Skeletal muscle satellite cell (primary cell): ENCODE data around the gene NPY4R. TPM values are rescaled to one million over a fixed set of nuclear protein-coding genes. Genes with fewer than 3 reads are reported as not detected.
"Not testable (repeated sequence)": the region's sequence is repeated elsewhere in the genome, so short reads cannot be mapped to it uniquely, and the experiment has no call there.

ENCODE experiments used
- H3K27me3 ChIP-seq: 2 replicates; pipeline ENCODE4 v1.7.0; 2013; ENCODE audit warnings: low read length; ENCODE audit not compliant: control insufficient read depth, insufficient read depth
- H3K36me3 ChIP-seq: 2 replicates; pipeline ENCODE4 v1.7.0; 2013; ENCODE audit warnings: mild to moderate bottlenecking, control low read depth, low read length; ENCODE audit not compliant: insufficient read depth
- H3K4me1 ChIP-seq: 2 replicates; pipeline ENCODE4 v1.7.0; 2013; ENCODE audit warnings: low read length; ENCODE audit not compliant: control insufficient read depth, insufficient read depth
- H3K4me2 ChIP-seq: 2 replicates; pipeline ENCODE4 v1.7.0; 2013; ENCODE audit warnings: mild to moderate bottlenecking, low read length
- H3K4me3 ChIP-seq: 2 replicates; pipeline ENCODE4 v1.7.0; 2013; ENCODE audit warnings: low read length
- H3K9ac ChIP-seq: 2 replicates; pipeline ENCODE4 v1.7.0; 2013; ENCODE audit warnings: mild to moderate bottlenecking, low read depth, low read length, moderate library complexity
- H3K9me3 ChIP-seq: replicated peaks from 2 replicates; pipeline ENCODE4 v1.7.0; 2013; ENCODE audit warnings: mild to moderate bottlenecking, control low read depth, low read length
- total RNA-seq: library from RNA; depleted of rRNA; stranded (reverse); fragments of >200 nt; gene quantifications from 2 replicates; pipeline ENCODE4 v1.2.3, GENCODE V29; 2012; rRNA removed

NPY4R gene
- total RNA-seq: not detected in 2 replicates

GRCh38 chr10:46465765-46466164 lies at the start of gene NPY4R:
NPY4R (minus strand) TSS chr10:46465958; CDS start chr10:46462635, 3,323 bp downstream.
- not testable (repeated sequence) for H3K9ac ChIP-seq, H3K36me3 ChIP-seq, H3K4me3 ChIP-seq, H3K4me1 ChIP-seq, H3K9me3 ChIP-seq, H3K4me2 ChIP-seq, H3K27me3 ChIP-seq

- Histone ChIP-seq H3K36me3 (no peaks in the 10 kb centered on the region), H3K4me2 (no peak overlapping the region), H3K9me3 (no peaks in the 10 kb centered on the region), H3K27me3 (peaks cover 7% of the 10 kb centered on the region), H3K4me1 (peaks cover 10% of the 10 kb centered on the region), H3K4me3 (no peak overlapping the region), H3K9ac (no peak overlapping the region)
Measured at GRCh38 chr10:46515366-46515765, 49.6 kb upstream of the NPY4R start.

- no peak overlapping the region for H3K4me2 ChIP-seq
- H3K4me3 ChIP-seq: no peak overlapping the region
- H3K27me3 ChIP-seq: peaks cover 7% of the 10 kb centered on the region
- H3K4me1 ChIP-seq: peaks cover 10% of the 10 kb centered on the region
- no peaks in the 10 kb centered on the region for H3K9me3 ChIP-seq
- H3K9ac ChIP-seq: no peak overlapping the region
- no peaks in the 10 kb centered on the region for H3K36me3 ChIP-seq
Measured at GRCh38 chr10:46514899-46515298, 49.1 kb upstream of the NPY4R start.

GRCh38 chr10:46514431-46514861 lies 48.7 kb upstream of the NPY4R start:
- peaks cover 7% of the 10 kb centered on the region for H3K27me3 ChIP-seq
- no peak overlapping the region for H3K9ac ChIP-seq
- no peak overlapping the region for H3K4me2 ChIP-seq
- H3K36me3 ChIP-seq: no peaks in the 10 kb centered on the region
- no peak overlapping the region for H3K4me3 ChIP-seq
- peaks cover 10% of the 10 kb centered on the region for H3K4me1 ChIP-seq
- H3K9me3 ChIP-seq: no peaks in the 10 kb centered on the region

- H3K4me3 ChIP-seq, H3K36me3 ChIP-seq, H3K9me3 ChIP-seq, H3K27me3 ChIP-seq, H3K4me2 ChIP-seq, H3K4me1 ChIP-seq, H3K9ac ChIP-seq: not testable (repeated sequence)
Measured at GRCh38 chr10:46513333-46513732, 47.6 kb upstream of the NPY4R start.

GRCh38 chr10:46512725-46513124 lies 47.0 kb upstream of the NPY4R start:
- H3K4me1 ChIP-seq, H3K27me3 ChIP-seq, H3K36me3 ChIP-seq, H3K9me3 ChIP-seq, H3K9ac ChIP-seq, H3K4me3 ChIP-seq, H3K4me2 ChIP-seq: not testable (repeated sequence)

GRCh38 chr10:46512002-46512401 lies 46.2 kb upstream of the NPY4R start:
- not testable (repeated sequence) for H3K36me3 ChIP-seq

GRCh38 chr10:46499990-46500389 lies 34.2 kb upstream of the NPY4R start:
- not testable (repeated sequence) for H3K36me3 ChIP-seq, H3K4me1 ChIP-seq, H3K4me3 ChIP-seq, H3K27me3 ChIP-seq, H3K4me2 ChIP-seq, H3K9me3 ChIP-seq, H3K9ac ChIP-seq

More at GRCh38 chr10:46512002-46512401, 46.2 kb upstream of the NPY4R start:
- not testable (repeated sequence) for H3K27me3 ChIP-seq, H3K4me2 ChIP-seq, H3K4me3 ChIP-seq, H3K4me1 ChIP-seq, H3K9me3 ChIP-seq, H3K9ac ChIP-seq

GRCh38 chr10:46498985-46499703 lies 33.4 kb upstream of the NPY4R start:
- H3K9me3 ChIP-seq, H3K4me3 ChIP-seq: not testable (repeated sequence)

GRCh38 chr10:46497878-46498277 lies 32.1 kb upstream of the NPY4R start:
- not testable (repeated sequence) for H3K9ac ChIP-seq, H3K36me3 ChIP-seq, H3K9me3 ChIP-seq

More at GRCh38 chr10:46498985-46499703, 33.4 kb upstream of the NPY4R start:
- H3K9ac ChIP-seq, H3K4me2 ChIP-seq, H3K4me1 ChIP-seq, H3K27me3 ChIP-seq, H3K36me3 ChIP-seq: not testable (repeated sequence)

GRCh38 chr10:46497401-46497800 lies 31.6 kb upstream of the NPY4R start:
- H3K27me3 ChIP-seq: not testable (repeated sequence)

More at GRCh38 chr10:46497878-46498277, 32.1 kb upstream of the NPY4R start:
- not testable (repeated sequence) for H3K4me2 ChIP-seq, H3K4me3 ChIP-seq, H3K27me3 ChIP-seq, H3K4me1 ChIP-seq

GRCh38 chr10:46491364-46492114 lies 25.8 kb upstream of the NPY4R start:
- not testable (repeated sequence) for H3K36me3 ChIP-seq, H3K4me1 ChIP-seq, H3K4me2 ChIP-seq, H3K9me3 ChIP-seq, H3K9ac ChIP-seq, H3K4me3 ChIP-seq, H3K27me3 ChIP-seq

More at GRCh38 chr10:46497401-46497800, 31.6 kb upstream of the NPY4R start:
- H3K9ac ChIP-seq, H3K36me3 ChIP-seq, H3K9me3 ChIP-seq, H3K4me2 ChIP-seq, H3K4me1 ChIP-seq, H3K4me3 ChIP-seq: not testable (repeated sequence)
